ENCODE results near the gene CD22. TPM values are rescaled to one million over a fixed set of nuclear protein-coding genes. Genes with fewer than 3 reads are reported as not detected.

CD22 gene
- polyA plus RNA-seq, 3 donors from 2014 or later: 0.93 to 2.2 TPM; not detected in 1

DNA sequence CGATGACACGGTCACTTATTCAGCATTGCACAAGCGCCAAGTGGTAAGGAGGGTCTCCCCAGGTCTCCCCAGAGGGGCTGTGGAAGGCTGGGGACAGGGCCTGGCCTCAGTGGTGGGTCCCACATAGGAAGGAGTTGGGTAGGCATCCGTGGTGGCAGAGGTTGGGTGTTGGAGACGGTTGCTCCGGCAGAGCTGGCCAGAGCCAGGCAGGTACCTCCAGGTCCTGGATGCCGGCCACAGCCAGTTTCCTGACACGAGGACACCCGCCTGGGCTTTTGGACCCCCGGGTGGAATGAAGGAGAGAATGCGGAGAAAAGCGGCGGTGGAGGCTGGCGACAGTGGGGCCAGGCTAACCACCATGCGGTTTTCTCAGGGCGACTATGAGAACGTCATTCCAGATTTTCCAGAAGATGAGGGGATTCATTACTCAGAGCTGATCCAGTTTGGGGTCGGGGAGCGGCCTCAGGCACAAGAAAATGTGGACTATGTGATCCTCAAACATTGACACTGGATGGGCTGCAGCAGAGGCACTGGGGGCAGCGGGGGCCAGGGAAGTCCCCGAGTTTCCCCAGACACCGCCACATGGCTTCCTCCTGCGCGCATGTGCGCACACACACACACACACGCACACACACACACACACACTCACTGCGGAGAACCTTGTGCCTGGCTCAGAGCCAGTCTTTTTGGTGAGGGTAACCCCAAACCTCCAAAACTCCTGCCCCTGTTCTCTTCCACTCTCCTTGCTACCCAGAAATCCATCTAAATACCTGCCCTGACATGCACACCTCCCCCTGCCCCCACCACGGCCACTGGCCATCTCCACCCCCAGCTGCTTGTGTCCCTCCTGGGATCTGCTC is 17.4 kb downstream of the CD22 start:
- Mint-ChIP-seq H3K4me1 (peaks cover 14 to 20% of the 10 kb centered on the region in 2 donors), H3K27ac (peak overlapping the region in 2 of 6 donors; percentile 21 to 40), H3K27me3 (ENCODE audit: low read depth in 3 of 3) (peaks cover 4 to 9% (median 5%) of the 10 kb centered on the region in 3 donors), H3K4me3 (peak overlapping the region in 3 of 5 donors; percentile 19 to 53 (median 33)), H3K9me3 (peaks cover 0 to 1% (median 0%) of the 10 kb centered on the region in 6 donors), H3K36me3 (no peaks in the 10 kb centered on the region)
- DNase-seq: peak; percentile 22 to 43 (median 24)

DNA sequence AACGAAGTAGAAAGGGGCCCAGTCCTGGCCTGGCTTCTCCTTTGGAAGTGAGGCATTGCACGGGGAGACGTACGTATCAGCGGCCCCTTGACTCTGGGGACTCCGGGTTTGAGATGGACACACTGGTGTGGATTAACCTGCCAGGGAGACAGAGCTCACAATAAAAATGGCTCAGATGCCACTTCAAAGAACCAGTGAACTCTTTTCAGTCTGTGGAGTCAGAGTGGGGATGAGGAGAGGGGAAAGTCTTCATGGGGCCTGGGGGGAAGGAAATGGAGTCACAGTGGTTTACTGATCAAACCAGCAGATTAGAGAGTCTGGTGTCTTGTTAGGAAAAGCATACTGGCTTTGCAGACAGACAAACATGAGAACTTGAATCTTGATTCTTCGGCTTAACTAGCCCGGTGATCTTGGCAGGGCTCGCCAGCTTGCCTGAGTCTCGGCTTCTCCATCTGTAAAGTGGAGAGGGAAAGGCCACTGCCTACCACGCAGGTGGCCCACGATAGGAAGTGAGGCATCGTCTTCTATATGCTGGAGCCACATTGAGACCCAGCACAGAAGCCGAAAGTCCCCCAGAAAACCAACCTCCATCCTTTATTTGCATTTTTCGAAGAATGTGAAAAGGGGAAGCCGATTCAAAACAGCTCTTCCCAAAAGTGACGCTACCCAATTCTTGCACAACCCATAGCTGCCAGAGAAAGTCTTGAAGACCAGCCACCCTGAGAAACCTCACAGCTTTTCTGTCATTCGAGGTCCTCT is 18.4 kb downstream of the CD22 start, which contains the start of gene FFAR1:
FFAR1 (plus strand) TSS at position 732 of the 759 bp plus-strand sequence. CDS start 3,650 bp downstream, outside the sequence.
- H3K4me1 Mint-ChIP-seq: peaks cover 14 to 20% of the 10 kb centered on the region in 2 donors

GRCh38 chr19:35347930-35348298 is 18.9 kb downstream of the CD22 start:
- no peak overlapping the region for H3K27ac Mint-ChIP-seq
- no peak for DNase-seq
- no peaks in the 10 kb centered on the region for H3K36me3 Mint-ChIP-seq
- H3K9me3 Mint-ChIP-seq: peaks cover 0 to 1% (median 0%) of the 10 kb centered on the region in 6 donors
- no peak overlapping the region for H3K4me3 Mint-ChIP-seq
- H3K27me3 Mint-ChIP-seq (ENCODE audit: low read depth in 3 of 3): peaks cover 4 to 8% (median 4%) of the 10 kb centered on the region in 3 donors
- H3K4me1 Mint-ChIP-seq: peaks cover 16 to 24% of the 10 kb centered on the region in 2 donors

More for the DNA sequence above, 18.4 kb downstream of the CD22 start, which contains the start of gene FFAR1:
- DNase-seq: no peak
- H3K36me3 Mint-ChIP-seq: no peaks in the 10 kb centered on the region
- H3K27ac Mint-ChIP-seq: peak within 1 kb of the TSS in 2 of 6 donors; percentile 21 to 40
- peak within 1 kb of the TSS in 4 of 5 donors; percentile 4 to 53 (median 26) for H3K4me3 Mint-ChIP-seq
- peaks cover 3 to 8% (median 4%) of the 10 kb centered on the region in 3 donors for H3K27me3 Mint-ChIP-seq (ENCODE audit: low read depth in 3 of 3)
- H3K9me3 Mint-ChIP-seq: peaks cover 0 to 1% (median 0%) of the 10 kb centered on the region in 6 donors

- Mint-ChIP-seq H3K9me3 (no peaks in the 10 kb centered on the region), H3K36me3 (no peaks in the 10 kb centered on the region), H3K4me1 (peaks cover 20 to 26% of the 10 kb centered on the region in 2 donors), H3K27ac (no peak overlapping the region), H3K4me3 (no peak overlapping the region), H3K27me3 (ENCODE audit: low read depth in 3 of 3) (peaks cover 4 to 8% (median 8%) of the 10 kb centered on the region in 3 donors)
- no peak for DNase-seq
Observed at GRCh38 chr19:35348911-35349611, 20.1 kb downstream of the CD22 start.

DNA sequence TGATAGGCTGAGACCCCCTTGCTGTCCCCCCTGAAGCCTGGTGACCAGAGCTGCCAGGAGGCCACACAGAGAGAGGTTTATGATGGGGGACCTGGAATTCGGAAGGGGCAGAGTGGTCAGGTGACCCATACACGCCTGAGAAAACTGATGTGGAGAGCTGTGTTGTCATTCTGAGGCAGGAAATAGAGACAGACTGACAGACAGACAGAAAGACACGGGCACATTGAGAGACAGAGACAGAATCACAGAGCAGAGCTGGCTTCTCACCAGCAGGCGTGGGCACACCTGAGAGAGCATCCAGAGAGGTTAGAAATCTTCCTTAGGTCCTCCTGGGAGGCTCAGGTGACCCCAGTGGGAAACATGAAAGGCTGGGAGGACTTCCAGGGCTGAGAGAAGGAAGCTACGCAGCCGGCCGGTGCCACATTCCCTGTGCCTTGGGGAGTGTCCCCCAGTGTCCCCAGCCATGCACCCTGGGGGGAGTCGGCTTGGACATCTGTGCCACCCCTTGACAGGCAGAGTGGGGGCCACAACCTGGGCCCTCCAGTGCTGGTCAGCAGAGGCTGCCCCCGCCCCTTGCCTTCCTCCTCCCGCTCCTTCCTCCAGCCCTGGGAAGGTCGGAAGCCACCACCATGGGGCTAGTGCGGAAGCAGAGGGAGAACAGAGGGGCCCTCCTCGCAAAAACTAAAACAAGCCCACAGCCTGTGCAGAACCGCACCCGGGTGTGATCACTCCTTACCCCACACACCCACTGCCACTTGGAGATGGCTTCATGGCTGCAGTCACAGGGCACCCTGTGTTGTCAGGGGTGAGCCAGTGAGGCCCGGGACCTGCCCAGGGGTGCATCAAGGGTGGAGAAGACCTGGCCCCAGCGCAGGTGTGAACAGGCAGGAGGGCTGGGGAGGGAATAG is 20.9 kb downstream of the CD22 start:
- H3K9me3 Mint-ChIP-seq: no peaks in the 10 kb centered on the region
- DNase-seq: no peak
- H3K4me1 Mint-ChIP-seq: peaks cover 22 to 29% of the 10 kb centered on the region in 2 donors
- peak overlapping the region in 1 of 6 donors; percentile 33 for H3K27ac Mint-ChIP-seq
- peaks cover 2 to 8% (median 8%) of the 10 kb centered on the region in 3 donors for H3K27me3 Mint-ChIP-seq (ENCODE audit: low read depth in 3 of 3)
- no peaks in the 10 kb centered on the region for H3K36me3 Mint-ChIP-seq
- no peak overlapping the region for H3K4me3 Mint-ChIP-seq

DNA sequence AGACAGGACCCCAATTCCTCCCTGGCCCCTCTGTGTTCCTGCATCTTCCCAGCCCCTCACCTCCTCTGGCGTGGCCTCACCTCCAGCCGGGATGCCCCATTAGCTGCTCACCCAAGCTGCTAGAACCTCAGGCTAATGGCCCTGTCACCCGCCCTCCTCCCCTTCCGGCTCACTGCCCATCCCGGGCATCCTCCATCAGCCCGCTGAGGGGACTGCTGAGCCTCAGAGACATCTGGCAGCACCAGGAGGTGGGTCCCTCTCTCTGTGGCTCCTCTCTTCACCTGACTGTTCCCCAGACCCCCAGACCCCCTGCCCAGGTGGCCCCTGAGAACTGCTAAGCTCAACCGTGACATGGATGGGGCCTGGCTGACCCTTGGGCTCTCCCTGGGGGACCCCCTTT is 21.6 kb downstream of the CD22 start:
- Mint-ChIP-seq H3K27ac (no peak overlapping the region), H3K4me3 (no peak overlapping the region), H3K9me3 (no peaks in the 10 kb centered on the region), H3K36me3 (no peaks in the 10 kb centered on the region), H3K4me1 (peaks cover 27 to 34% of the 10 kb centered on the region in 2 donors), H3K27me3 (ENCODE audit: low read depth in 3 of 3) (peaks cover 2 to 8% (median 8%) of the 10 kb centered on the region in 3 donors)
- DNase-seq: no peak

- H3K36me3 Mint-ChIP-seq: no peaks in the 10 kb centered on the region
- H3K9me3 Mint-ChIP-seq: no peaks in the 10 kb centered on the region
- H3K4me1 Mint-ChIP-seq: peaks cover 28 to 30% of the 10 kb centered on the region in 2 donors
- H3K27ac Mint-ChIP-seq: no peak overlapping the region
- H3K4me3 Mint-ChIP-seq: no peak overlapping the region
- no peak for DNase-seq
- peaks cover 2 to 7% (median 3%) of the 10 kb centered on the region in 3 donors for H3K27me3 Mint-ChIP-seq (ENCODE audit: low read depth in 3 of 3)
Observed at GRCh38 chr19:35351411-35352176, 22.6 kb downstream of the CD22 start.

GRCh38 chr19:35352177-35352447 is 23.1 kb downstream of the CD22 start:
- Mint-ChIP-seq H3K9me3 (no peaks in the 10 kb centered on the region), H3K4me1 (peaks cover 23 to 25% of the 10 kb centered on the region in 2 donors), H3K27me3 (ENCODE audit: low read depth in 3 of 3) (peaks cover 0 to 6% (median 2%) of the 10 kb centered on the region in 3 donors), H3K4me3 (no peak overlapping the region), H3K36me3 (no peaks in the 10 kb centered on the region), H3K27ac (no peak overlapping the region)
- no peak for DNase-seq

GRCh38 chr19:35352448-35353304 is 23.7 kb downstream of the CD22 start:
- peak; percentile 67 to 75 (median 69) for DNase-seq
- H3K4me1 Mint-ChIP-seq: peaks cover 18 to 20% of the 10 kb centered on the region in 2 donors
- H3K4me3 Mint-ChIP-seq: no peak overlapping the region
- peak overlapping the region in 2 of 6 donors; percentile 35 to 43 for H3K27ac Mint-ChIP-seq
- H3K27me3 Mint-ChIP-seq (ENCODE audit: low read depth in 3 of 3): peaks cover 0 to 7% (median 2%) of the 10 kb centered on the region in 3 donors
- H3K9me3 Mint-ChIP-seq: no peaks in the 10 kb centered on the region
- no peaks in the 10 kb centered on the region for H3K36me3 Mint-ChIP-seq

DNA sequence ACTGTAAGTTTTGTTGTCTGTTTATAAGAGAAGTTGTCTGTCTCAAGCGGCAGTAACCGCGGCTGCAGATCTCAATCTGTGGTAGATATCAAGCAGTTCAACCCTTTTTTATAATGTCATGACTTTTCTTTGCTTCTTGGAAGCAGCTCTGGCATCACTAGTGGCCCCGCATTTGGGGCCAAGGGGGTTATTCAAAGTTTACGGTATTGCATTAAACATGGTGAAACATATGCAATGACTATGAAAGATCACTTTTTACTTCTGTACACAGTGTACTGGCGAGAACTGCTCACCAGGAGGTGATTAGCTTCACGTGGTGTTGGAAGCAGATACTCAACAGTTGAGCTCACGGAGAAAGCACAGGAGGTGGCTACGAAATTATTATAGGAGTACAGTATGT is 24.6 kb downstream of the CD22 start:
- H3K9me3 Mint-ChIP-seq: no peaks in the 10 kb centered on the region
- H3K36me3 Mint-ChIP-seq: no peaks in the 10 kb centered on the region
- peaks cover 0 to 7% (median 7%) of the 10 kb centered on the region in 3 donors for H3K27me3 Mint-ChIP-seq (ENCODE audit: low read depth in 3 of 3)

GRCh38 chr19:35354898-35355297 is 25.9 kb downstream of the CD22 start:
- no peaks in the 10 kb centered on the region for H3K9me3 Mint-ChIP-seq
- no peaks in the 10 kb centered on the region for H3K36me3 Mint-ChIP-seq
- H3K27ac Mint-ChIP-seq: peak overlapping the region in 4 of 6 donors; percentile 23 to 80 (median 48)
- peaks cover 0 to 7% (median 7%) of the 10 kb centered on the region in 3 donors for H3K27me3 Mint-ChIP-seq (ENCODE audit: low read depth in 3 of 3)
- peaks cover 14 to 23% of the 10 kb centered on the region in 2 donors for H3K4me1 Mint-ChIP-seq
- DNase-seq: peak; percentile 35 to 56 (median 42)
- H3K4me3 Mint-ChIP-seq: peak overlapping the region in 2 of 5 donors; percentile 15 to 53

More for the DNA sequence above, 24.6 kb downstream of the CD22 start:
- H3K4me3 Mint-ChIP-seq: no peak overlapping the region
- H3K27ac Mint-ChIP-seq: no peak overlapping the region
- no peak for DNase-seq
- H3K4me1 Mint-ChIP-seq: peaks cover 14 to 23% of the 10 kb centered on the region in 2 donors

Data from immature natural killer cell (primary cell).